GM15510 (cell line): ENCODE data around the gene SEMA6B.

Experiments used
- POLR2A ChIP-seq: IDR thresholded peaks from 3 replicates; pipeline ENCODE4 v1.6.1; 2011; ENCODE audit warnings: borderline replicate concordance; ENCODE audit not compliant: insufficient read length; ENCODE audit errors: extremely low read depth

The SEMA6B gene

GRCh38 chr19:4543842-4544647, 15.4 kb downstream of the SEMA6B start:
- no peak for TF ChIP-seq POLR2A

DNA sequence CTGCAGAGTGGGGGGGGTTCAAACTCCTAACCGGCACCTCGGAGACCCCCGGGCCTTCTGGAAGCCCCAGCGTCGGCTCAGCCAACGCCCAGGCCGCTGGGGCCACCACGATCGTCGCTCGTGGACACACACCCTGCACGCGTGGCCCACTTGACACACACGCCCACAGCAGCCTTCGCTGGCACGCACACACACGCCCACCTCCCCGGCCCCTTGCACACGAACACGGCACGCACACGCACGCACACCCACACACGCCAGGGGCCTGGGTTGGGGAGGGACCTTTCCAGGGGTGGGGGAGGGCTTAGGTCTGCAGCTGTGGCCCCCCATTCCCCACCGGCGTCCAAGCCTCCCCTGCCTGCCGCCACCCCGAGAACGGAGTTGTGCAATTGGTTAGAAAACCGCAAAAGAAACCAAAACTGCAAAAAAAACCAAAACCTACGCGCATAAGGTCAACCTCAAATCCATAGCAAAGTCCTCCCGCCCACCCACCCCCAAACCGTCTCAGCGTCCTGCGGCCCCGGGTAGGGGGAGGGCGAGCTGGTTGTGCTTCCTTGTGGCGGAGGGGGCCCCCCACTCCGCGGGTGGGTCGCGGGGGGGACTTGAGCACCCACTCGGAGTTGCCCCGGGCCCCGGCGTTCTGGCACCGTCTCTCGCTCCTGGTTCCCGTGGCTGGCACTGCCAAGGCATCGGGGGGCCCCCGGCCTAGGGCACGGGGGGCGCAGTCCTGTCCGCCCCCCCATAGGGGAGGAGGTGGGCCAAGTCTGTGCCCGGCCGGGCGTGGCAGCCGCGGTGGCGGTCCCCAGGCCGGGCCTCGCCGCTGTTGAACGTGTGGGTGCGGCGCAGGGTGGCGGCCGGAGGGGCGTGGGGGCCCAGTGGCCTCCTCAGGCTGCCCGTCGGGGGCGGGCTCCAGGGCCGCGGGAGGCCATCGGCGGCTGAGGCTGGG, 16.3 kb downstream of the SEMA6B start:
- TF ChIP-seq POLR2A = no peak

GRCh38 chr19:4541114-4541805, 18.2 kb downstream of the SEMA6B start:
- no peak for TF ChIP-seq POLR2A

DNA sequence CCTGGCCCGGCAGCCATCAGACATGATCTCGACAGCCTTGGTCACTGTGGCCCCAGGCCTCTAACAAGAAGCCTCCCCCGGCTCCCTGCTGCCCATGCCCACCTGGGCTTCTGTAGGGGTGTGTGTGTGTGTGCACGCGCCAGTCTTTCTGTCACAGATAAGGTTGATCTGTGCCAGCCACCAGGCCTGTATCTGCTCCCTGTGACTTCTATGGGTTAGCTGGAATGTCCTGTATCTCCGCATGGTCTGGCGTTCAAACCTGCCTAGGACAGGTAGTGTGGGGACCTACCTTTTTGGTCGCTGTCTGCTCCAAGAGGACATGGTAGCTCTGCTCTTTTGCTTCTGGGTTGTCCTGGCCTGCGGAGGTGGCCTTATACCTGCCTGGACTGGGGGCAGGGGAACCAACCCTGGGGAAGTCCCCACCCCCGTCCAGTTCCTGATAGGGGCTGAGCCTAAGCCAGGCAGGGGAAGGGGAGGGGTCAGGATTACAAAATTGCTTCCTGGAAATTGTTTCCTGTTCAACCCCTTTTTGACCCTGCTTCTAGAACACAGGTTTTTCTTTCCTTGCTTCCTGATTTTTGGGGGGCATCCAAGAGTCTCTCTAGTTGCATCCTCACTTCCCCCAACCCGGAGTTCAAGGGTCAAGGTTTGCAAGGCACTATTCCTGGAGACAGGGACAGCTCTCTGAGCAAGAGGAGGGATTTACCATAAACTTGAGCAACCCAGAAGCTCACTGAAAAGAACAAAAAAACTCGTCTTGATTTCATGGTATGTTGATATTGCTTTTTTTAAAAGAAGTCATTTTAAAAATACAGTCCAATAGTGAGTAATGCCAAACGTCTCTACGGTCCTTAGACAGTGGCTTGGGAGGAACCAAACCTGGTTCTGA, 19.5 kb downstream of the SEMA6B start, which contains the start of gene LRG1:
Gene LRG1, minus strand, starts transcription at position 344 of the 889 bp plus-strand sequence. Its CDS starts 23 bp downstream, at position 321.
- no peak for TF ChIP-seq POLR2A

- no peak for TF ChIP-seq POLR2A
Measured at GRCh38 chr19:4539169-4539692, 20.3 kb downstream of the SEMA6B start.

- no peak for TF ChIP-seq POLR2A
Measured at GRCh38 chr19:4538601-4538954, 20.9 kb downstream of the SEMA6B start.

GRCh38 chr19:4537953-4538600, 21.4 kb downstream of the SEMA6B start:
- TF ChIP-seq POLR2A = no peak

DNA sequence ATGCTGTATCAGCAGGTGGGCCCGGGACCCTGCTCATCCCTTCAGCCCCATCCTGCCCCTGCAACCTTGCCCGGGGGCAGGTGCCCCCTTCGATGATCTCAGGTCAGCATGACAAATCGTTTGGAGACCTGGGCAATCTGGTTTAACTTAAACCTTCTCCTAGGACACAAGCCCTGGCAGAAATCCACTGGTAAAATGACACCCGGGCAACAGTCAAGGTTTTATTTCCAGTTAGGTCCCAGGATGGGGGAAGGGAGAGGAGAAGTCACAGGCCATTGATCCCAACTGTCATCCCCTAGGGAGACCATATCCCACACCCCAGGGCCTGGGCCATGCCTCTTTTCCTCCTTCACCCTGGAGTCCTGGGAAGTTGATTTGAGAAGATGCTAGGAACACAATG, 22.7 kb downstream of the SEMA6B start:
- TF ChIP-seq POLR2A = no peak

DNA sequence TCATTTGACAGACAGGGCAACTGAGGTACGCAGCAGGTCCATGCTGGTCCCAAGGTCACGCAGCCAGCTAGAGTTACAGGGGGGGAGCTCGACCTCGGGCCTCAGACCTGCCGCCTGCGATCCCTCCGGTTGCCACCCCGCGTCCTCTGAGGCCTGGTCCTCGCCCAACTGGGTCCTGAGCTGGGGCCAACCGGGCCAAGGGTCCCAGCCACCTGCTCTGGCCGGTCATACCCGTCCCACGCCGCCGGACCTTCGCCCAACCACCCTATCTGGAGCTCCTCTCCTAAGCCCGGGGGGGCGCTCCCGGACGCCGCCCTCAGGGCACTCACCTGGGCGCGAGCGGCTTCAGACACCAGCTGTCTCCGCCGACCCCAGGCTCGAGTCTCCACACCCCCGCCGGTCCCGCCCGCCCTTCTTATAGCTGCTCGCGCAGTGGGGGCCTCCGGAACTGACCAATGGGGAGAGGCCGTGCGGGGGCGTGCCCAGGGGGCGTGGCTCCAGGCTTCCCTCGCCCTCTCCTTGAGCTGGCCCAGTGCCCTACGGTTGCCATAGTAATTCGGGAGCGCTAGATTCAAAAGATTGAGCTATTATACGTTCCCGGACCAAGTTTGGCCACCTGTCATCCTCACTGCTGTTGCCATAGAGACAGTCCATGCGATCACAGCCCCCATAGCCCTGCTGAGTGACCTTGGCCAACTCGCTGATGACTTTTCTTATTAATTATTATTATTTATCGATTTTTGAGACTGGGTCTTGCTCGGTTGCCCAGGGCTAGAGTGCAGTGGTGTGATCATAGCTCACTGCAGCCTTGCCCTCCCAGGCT, 24.4 kb downstream of the SEMA6B start, which contains the start of gene PLIN5:
Gene PLIN5, minus strand, starts transcription at position 389 of the 823 bp plus-strand sequence. CDS start 1,150 bp downstream, outside the sequence.
- no peak for TF ChIP-seq POLR2A

DNA sequence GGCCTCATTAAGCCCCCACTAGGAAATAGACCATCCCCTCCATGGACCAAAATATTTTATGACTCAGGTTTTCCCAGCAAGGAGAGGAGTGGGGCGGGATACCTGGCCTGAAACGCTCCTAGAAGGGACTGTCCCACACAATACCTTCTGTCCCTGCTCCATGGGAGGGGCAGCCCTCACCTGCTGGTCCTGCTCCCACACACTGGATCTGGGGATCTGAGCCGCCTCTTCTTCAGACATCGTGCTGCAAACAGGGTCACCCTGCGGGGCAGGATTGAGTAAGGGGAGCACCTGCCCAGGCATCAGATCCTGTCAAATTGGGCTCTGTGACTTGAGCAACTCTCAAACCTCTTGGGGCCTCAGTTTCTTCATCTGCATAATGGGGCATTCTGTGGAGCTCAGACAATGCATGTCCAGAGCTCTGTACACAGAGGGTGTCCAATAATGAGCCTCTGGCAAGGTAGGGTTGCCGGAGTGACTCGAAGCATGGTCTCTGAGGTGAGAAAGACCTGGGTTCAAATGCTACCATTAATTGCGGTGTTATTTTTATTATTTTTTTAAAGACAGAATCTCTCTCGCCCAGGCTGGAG, 25.6 kb downstream of the SEMA6B start:
- TF ChIP-seq POLR2A = no peak

DNA sequence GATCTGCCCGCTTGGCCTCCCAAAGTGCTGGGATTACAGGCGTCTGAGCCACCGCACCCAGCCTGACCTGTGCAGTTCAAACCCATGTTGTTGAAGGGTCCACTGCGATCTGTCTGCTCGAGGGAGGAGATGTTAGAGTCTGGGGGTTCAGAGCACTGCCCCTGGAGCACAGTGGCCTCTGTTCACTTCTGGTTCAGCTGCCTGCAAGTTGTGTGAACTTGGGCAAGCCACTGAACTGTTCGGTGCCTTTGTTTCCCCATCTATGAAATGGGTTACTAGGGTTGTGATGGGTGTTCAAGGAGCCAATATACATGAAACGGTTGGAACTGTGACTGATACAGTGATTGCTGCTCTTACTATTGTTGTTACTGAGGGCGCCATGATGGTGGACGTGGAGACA, 26.1 kb downstream of the SEMA6B start:
- no peak for TF ChIP-seq POLR2A
